ENCODE data around the gene OTOS. TPM values are rescaled to one million over a fixed set of nuclear protein-coding genes. Genes with fewer than 3 reads are reported as not detected.

The OTOS gene
- total RNA-seq, result not detected in 2 replicates

GRCh38 chr2:240140511-240140910, at the start of gene OTOS:
OTOS (minus strand) TSS chr2:240140658; CDS start chr2:240140326, 332 bp downstream.

GRCh38 chr2:240136013-240136670, 4.3 kb downstream of the OTOS start, which contains the start of gene COPS9:
COPS9 (minus strand) TSS chr2:240136305; CDS start chr2:240136284, 21 bp downstream.

Other genes with a start within 250 kb of the OTOS start
- gene NDUFA10, start 115.3 kb downstream of the OTOS start, total RNA-seq, result 141 and 164 TPM in 2 replicates
- not detected in 2 replicates for gene OR6B2, start 110.2 kb downstream of the OTOS start, total RNA-seq
- not detected in 2 replicates for gene OR6B3, start 87.1 kb downstream of the OTOS start, total RNA-seq
- gene COPS9, start 4.4 kb downstream of the OTOS start, total RNA-seq, result 256 and 263 TPM in 2 replicates